CD4-positive, alpha-beta T cell treated with Interleukin-12 subunit alpha and Interleukin-12 subunit beta, for 1 hour (primary cell): ENCODE data around the gene ARID3B.
"Not testable (repeated sequence)": the region's sequence is repeated elsewhere in the genome, so short reads cannot be mapped to it uniquely, and the experiment has no call there.

Experiments
- DNase-seq: peaks from one replicate; pipeline ENCODE4 v3.0.0-alpha.2; 2020

Gene ARID3B, protein sequence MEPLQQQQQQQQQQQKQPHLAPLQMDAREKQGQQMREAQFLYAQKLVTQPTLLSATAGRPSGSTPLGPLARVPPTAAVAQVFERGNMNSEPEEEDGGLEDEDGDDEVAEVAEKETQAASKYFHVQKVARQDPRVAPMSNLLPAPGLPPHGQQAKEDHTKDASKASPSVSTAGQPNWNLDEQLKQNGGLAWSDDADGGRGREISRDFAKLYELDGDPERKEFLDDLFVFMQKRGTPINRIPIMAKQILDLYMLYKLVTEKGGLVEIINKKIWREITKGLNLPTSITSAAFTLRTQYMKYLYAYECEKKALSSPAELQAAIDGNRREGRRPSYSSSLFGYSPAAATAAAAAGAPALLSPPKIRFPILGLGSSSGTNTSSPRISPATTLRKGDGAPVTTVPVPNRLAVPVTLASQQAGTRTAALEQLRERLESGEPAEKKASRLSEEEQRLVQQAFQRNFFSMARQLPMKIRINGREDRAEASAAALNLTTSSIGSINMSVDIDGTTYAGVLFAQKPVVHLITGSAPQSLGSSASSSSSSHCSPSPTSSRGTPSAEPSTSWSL

DNA sequence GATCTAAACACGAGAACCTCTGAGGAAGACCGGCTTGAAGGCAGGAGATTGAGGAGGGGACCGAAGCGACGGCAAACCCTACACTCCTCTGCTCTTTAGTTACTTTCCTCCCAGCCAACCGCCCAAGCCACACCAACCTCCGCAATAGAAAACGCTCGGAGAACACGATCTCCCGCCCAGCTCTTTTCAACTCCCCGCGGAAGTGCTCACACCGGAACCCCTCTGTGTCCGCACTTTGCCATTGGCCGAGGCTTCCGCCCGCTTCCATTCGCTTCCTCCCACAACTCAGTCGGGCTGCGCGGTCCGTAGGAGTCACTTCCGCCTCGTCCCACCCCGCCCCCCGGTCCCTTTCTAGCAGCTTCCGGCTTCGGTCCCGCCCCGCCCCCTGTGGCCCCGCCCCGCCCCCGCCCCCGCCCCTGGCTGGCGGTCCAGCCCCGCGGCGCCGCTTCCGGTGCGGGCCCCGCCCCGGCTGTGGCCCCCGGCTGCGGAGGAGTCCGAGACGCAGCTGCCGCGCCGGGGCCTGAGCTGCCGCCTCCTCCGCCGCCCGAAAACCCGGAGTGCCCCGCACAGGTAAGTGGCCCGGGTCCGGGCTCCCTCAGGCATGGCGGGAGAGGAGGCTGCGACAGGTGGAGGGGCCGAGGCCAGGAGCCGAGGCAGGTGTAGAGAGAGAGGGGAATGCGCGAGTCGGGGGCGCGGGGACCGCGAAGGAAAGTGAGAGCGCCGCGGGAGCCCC is at the start of gene ARID3B:
ARID3B (plus strand) TSS at position 460 of the 733 bp plus-strand sequence. CDS start 2,717 bp downstream, outside the sequence.
- peak; percentile 97 for DNase-seq

DNA sequence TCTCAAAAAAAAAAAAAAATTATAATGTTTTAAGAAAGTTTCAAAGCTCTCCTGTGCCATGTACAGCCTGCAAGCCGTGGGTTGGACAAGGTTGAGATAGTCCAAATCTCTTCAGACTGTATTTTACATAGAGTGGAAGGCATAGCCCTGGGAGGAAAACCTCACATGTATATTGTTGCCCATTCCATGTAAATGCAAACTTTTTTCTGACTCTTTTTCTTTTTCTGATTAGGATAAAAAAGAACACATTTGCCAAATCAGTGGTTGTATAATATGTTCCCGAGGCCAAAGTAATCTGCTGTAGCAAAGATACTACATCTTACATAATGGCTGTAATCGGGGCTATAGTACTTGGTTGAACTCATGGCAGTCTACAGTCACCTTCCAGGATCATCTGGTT is 44.4 kb upstream of the ARID3B start:
- DNase-seq: no peak

DNA sequence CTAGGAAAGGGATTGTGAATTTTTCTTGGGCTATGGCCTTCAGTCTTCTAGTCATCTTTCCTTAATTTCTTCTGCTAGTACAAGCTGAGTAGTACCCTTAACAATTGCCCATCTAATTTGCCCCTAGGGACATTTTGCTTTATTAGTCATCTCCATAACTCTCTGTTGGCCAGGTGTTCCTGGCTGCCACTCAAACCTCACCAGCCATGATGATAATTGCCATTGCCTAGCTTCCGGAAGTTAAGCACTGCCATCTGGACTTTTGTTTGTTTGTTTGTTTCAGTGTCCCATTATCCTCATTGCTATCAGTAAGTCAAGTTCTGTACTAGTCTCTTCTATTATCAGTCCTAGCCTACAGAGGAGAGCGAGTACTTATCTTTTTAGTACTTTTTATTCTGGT is 43.4 kb upstream of the ARID3B start:
- no peak for DNase-seq

DNA sequence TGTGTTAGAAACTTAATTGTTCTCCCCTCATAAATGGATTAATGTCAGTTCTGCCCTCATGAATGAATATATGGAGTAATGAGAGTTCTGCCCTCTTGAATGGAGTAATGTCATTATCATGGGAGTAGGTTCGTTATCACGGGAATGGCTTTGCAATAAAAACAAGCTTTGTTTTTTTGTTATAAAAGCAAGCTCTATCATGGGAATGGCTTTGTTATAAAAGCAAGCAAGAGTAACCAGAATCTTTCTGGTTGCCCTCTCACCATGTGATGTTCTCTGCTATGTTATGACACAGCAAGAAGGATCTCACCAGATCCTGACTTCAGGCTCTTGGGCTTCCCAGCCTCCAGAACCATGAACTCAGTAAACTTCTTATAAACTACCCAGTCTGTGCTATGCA is 41.7 kb upstream of the ARID3B start:
- DNase-seq: no peak

DNA sequence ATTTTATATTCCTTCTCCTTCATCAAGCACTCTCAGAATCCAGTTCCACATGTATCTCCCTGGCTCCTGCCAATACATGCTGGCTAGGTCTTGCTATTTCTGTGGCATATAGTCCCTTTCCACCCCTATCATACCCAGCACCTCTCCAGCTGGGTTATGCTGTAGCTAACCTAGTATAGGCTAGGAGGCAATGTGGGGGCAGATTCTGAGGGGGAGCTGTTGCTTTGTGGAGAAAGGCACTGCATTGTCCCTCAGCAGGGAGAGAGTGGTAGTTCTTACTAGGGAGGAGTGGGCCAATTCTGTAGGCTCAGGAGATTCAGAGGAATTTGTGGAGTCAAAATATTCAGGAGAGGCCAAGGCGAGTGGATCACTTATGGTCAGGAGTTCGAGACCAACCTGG is 40.6 kb upstream of the ARID3B start:
- no peak for DNase-seq

DNA sequence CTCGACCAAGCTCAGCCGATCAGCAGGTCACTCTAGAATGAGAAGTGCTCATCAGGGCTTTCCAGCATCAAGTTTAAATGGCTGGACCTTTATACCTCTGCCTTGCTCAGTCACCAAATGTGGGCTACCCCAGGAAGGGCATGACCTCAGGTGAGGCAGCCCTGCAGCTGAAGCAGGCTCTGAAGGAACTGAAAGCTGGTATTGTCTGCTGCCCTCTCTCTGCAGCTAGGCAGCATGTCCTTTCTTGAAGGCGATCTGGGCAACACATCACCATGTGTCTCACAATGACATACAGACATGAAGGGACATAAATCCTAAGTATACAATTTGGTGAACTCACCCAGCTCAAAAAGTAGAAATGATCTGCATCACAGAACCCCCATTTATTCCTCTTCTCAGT is 38.7 kb upstream of the ARID3B start:
- DNase-seq: no peak

DNA sequence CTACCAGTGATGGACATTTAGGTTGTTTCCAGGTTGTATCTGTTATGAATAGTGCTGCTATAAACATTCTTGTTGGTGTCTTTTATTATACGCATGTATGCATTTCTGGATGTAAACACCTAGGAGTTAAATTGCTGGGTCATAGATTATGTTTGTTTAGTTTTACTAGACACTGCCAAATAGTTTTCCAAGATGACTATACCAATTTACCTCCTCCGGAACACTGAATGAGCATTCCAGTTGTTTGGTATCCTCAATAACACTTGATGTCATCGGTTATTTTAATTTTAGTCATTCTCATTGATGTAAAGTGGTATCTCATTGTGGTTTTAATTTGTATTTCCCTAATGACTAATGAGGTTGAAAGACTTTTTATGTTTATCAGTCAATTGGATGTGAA is 36.6 kb upstream of the ARID3B start:
- no peak for DNase-seq

DNA sequence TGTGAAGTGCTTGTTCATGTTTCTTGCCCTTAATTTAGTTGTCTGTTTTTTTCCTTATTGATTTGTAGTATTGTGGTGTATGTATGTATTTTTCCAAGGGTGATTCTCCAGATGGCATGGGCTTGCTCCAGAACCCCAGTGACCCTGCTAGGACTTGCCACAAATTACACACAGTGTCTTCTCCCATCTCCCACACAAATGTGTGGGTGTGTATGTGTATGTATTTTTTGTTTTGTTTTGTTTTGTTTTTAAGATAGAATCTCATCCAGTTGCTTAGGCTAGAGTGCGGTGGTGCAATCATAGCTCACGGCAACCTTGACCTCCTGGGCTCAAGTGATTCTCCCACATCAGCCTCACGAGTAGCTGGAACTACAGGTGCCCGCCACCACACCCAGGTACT is 36.2 kb upstream of the ARID3B start:
- DNase-seq: no peak

DNA sequence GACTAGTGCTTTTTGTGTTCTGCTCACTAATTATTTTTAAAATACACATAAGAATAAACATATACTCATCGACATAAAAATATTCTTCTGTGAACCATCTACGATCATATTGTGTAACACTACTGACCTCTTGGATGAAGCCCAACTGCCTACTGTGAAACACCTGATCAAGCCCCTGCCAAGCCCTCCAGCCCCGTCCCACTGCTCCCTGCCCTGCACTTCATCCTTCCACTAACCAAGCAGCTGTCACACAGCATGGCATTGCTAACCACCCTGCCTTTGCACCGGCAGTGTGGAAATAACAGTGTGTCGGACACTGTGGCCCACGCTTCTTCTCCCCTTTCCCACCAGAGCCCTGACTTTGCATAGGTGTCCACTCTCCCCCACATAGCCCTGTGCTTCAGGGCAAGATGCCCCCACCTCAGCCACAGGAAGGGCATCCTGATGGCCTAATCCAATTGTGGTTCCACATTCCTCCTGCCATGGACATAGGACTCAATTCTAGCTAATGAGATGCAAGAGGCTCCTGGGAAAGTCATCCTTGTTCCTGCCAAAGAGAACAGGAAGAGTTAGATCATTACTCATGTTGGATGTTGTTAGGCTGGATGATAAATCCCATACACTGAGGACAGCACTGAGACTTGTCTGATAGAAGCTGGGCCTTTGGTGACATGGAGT is 35.0 kb upstream of the ARID3B start:
- no peak for DNase-seq

DNA sequence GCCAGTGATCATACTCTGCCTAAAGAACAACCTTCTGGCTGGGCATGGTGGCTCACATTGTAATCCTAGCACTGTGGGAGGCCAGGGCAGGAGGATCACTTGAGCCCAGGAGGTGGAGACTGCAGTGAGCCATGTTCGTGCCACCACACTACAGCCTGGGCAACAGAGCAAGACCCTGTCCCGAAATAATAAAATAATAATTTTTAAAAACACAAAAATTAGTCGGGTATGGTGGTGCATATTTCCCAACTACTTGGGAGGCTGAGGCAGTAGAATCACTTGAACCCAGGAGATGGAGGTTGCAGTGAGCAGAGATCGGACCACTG is 34.5 kb upstream of the ARID3B start:
- DNase-seq: no peak

DNA sequence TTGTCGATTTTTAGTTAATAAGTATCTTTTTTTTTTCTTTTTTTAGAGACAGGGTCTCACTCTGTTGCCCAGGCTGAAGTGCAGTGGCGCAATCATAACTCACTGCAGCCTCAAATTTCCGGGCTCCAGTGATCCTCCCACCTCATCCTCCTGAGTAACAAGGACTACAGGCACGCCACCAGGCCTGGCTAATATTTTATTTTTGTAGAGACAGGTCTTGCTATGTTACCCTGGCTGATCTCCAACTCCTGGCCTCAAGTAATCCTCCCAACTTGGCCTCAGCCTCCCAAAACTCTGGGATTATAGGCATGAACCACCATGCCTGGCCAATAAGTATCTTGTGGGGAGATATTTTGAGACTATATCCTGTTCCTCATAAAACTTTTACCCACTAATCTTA is 29.4 kb upstream of the ARID3B start:
- no peak for DNase-seq

DNA sequence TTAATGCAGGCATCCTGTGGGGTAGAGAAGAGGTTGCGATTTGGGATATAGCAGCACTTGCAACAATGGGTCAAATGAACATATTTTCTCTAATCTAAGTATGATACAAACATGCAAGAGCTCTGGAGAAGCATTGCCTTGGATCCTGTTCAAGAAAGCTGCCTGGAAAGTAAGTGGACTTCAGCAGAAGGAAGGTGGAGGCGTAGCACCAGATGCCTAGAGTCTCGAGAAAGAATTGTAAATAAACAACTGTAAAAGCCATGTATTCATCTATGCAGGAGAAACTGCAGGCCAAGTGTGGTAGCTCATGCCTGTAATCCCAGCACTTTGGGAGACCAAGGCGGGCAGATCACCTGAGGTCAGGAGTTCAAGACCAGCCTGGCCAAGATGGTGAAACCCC is 27.0 kb upstream of the ARID3B start:
- DNase-seq: not testable (repeated sequence)

DNA sequence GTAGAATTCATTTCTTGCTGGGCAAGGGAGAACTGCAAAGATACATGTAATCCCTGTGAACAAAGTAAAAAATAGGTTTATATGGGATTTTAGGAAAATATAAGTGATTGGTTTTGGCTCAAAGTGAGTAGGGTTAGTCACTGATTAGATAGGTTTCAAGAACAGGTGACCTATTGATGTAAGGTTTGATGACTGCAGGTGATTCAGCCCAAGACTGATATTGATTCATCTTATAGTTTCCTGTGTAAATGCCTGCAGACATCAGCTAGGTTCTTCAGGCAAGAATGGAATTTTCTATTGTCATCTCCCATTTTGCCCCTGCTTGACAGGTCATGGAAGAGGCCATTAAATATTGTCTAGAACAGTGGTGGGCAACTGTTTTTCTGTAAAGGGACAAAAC is 23.9 kb upstream of the ARID3B start:
- DNase-seq: no peak

DNA sequence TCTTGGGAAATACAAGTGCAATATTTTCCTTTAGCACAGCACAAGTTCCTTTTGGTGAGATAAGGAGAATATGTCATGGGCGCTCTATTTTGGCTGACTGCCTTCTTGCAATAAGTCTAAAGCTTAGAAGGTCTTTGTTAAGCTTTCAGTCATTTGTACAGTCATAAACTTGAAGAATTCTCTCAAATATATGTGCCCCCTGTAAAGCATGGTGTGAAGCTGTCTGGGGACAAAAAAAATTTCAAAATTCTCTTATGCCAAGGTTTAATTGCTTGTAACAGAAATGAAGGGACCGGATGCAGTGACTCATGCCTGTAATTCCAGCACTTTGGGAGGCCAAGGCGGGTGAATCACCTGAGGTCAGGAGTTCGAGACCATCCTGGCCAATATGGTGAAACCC is 21.7 kb upstream of the ARID3B start:
- DNase-seq: no peak

DNA sequence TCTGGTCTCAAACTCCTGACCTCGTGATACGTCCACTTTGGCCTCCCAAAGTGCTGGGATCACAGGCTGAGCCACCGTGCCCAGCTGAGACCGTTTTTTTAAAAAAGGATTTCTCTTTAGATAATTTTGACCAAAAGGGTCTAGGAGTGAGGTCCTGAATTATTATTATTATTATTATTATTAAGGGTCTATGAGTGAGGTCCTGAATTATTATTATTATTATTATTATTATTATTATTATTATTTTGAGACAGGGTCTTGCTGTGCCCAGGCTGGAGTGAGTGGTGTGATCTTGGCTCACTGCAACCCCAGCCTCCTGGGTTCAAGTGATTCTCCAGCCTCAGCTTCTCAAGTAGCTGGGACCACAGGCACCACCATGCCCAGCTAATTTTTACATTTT is 20.6 kb upstream of the ARID3B start:
- DNase-seq: no peak

DNA sequence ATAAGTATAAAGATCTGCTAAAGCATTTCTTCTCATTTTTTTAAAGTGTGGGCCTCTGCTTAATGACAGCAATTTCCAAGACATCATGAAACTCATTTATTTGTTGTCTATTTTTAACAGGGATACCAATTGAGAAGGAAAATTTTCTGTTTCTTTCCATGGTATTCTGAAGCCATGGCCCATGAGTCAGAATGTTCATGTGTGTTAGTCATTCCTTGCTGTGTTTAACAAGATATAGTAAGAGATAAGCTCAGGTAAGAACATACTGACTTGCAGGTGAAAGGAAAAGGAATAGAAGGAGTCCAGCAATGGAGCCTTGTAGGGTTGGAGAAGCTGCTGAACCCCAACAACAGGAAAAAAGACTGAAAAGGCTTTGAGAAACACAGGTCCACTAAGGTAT is 17.0 kb upstream of the ARID3B start:
- no peak for DNase-seq

DNA sequence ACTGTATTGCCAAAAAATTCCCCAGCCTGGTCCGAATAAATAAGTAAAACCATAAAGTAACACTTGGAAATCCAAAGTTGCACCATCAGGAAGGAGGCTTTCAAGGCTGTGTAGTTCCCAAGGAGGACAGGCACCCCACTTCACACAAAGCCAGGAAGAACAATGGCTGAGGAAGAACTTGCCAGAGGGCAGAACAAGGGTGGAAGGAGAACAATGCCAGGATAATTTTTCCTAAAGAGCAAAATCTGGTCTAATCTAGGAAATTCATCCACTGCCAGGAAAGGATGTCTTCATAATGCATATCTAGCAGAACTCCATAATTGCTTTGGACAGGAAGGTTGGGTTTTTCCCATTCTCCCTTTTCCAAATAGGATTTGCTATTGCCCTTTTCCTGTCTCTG is 15.7 kb upstream of the ARID3B start:
- DNase-seq: no peak

DNA sequence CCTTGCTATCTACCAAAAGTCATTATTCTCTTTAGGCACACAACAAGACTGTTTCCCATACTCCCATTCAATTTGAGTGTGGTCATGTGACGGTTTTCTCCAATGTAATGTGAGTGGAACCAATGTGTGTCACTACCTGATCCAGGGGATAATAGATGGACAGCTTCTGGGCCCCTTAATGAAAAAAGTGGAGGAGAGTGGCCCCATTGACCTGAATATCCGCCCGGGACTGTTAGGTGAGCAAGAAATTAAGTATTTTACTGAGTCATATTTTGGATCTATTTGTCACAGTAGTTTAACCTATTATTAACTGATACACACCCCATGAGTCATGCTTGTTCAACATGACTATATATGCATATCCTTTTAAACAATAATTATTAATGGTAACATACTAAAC is 15.1 kb upstream of the ARID3B start:
- DNase-seq: no peak

DNA sequence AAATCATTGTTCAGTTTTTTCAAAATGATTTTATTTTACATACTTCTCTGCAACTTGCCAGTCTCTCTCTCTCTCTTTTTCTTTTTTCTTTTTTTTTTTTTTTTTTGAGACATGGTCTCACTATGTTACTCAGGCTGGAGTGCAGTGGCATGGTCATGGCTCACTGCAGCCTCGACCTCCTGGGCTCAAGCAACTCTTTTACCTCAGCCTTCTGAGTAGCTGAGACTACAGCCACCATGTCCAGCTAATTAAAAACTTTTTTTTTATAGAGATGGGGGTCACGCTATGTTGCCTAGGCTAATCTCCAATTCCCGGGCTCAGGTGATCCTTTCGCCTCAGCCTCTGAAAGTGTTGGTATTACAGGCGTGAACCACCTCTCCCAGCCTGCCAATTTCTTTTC is 12.1 kb upstream of the ARID3B start:
- DNase-seq: no peak

DNA sequence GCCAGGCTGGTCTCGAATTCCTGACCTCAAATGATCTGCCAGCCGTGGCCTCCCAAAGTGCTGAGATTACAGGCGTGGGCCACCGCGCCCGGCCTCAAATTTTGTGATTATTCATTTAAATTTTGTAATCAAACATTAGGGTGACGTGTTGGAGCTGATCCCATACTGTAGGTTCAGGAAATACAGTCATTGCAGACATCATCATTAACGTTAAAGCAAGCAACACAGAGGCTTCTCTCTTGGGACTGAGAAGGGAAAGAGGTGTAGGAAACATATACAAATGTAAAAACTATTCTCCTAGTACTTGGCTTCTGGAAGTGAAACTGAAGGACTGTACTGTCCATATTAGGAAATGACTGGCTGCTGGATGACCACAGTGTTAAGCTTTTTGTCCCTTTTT is 11.1 kb upstream of the ARID3B start:
- DNase-seq: no peak

DNA sequence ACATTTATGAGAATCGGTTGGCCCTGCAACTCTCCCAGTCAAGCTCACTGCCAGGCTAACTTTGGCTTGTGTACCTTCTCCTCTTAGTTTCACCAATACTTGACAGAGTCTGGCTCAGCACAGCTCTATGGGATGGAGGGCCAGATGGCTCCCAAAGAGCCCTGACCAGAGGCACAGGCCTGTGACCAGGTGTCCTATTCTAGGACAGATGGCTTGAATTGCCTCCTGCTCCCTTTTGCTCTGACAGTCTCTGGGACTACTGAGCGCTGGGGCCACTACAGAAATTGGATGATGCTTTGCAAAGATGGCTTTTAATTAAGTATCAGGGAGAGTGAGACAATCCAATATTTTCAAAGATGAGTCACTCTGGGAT is 10.3 kb upstream of the ARID3B start:
- DNase-seq: no peak

DNA sequence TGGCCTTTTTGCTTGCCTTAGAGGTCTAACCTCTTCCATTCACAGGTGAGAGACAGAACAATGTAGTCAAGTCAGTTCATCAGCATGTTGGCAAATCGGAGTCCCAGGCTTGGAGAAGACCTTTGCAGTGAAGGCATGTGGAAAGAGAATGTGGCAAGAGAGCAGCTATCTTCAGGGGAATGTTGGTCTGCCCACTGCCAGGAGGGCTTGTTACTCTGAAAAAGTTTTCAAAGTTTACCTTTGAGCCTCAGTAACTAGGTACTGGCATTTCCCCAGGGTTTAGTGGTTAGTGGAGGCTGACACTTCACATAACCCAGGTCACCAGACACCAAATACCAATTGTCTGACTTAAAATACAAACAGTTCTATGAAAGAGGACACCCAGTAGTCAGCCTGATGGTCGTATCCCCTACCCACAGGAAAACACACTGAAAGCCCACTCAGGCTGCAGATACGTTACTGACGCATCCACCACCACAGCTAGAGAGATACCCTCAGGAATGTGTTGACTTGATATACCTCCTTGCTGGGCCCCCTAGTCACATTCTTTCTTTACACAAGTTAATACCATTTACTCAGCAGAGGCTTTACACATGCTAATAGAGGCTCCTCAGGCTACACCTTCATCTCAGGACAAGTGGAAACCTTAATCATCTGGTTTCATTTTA is 9.7 kb upstream of the ARID3B start:
- no peak for DNase-seq

DNA sequence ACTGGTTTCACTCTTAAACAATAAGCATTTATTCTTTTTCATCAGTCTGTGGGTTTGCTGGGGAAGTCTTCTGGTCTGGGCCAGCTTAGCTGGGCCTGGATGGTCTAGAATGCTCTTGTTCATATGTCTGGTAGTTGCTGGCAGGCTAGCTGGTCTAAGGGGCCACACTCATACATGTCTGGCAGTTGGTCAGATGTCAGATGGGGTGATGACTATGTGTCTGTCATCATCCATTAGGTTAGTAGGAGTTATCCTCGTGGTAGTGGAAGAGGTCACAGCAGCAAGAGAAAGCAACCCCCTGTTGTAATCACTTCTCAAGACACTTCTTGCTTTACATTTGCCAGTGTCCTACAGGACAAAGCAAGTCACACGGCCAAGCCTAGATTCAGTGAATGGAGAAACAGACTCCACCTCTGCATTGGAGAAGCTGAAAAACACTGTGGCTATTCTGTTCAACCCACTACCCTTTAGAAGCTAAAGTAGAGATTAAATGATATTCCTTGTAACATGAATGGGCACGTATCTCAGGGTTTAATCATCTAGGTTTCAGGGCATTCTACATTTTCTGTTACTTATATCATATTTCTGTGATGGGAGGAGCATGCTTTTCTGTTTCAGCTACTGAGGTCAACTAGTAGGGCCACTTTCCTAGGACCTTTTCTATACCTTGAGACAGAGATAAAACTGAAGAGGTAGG is 5.5 kb upstream of the ARID3B start:
- DNase-seq: no peak
